ENCODE measurements around the gene PEA15.

The PEA15 gene

DNA sequence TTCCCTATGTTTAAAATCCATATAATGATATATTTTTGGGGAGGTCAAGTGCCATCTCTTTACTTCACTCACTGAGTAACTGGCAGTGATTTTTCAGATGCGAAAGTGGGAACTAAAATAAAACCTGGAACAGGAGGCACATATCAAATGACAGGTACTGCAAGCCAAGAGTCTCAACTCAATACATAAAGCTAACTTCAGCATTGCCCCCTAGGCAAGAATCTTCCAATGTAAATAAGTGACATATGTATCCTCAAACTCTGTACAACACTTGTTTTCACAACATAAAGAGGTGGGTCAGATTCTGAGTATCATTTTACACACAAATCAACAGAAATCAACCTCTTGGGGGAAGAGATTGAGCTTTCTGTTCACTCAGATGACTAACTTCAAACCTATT is 39.0 kb downstream of the PEA15 start:
- DNase-seq: peak; percentile 11

DNA sequence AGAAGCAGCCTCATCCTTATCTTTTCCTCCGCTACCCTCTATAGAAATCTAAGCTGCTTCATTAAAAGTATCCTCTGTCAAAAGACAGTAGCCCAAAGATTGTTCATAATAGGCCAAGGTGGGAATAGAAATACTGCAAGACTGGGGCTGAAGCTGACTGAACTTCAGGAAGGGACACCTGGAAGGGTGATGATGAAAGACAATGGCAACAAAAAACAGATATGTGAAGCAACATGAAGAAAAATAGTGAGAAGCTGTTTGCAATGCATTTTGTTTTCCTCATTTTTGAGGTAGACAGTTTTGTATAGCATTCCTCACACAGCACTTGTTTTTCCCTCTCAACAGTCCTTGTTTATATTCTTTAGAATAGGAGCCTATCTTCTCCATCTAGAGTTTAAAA is 40.2 kb downstream of the PEA15 start:
- no peak for DNase-seq

DNA sequence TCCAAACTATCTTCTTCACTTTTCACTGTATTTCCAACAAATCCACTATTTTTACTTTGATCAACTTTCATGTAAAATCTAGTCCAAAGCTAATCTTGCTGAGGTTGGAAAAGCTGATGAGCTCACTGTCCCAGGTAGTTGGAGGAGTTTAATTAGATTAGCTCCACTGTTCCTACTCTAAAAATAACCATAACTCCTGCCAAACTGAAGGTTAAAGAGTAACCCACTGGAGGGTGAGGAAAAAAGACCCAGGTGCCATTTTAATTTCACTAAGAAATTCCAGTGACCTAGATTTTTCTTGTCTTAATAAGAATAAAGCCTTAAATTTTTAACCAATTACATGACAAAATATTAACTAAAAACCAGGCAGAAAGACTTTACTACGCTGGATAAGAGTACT is 41.9 kb downstream of the PEA15 start:
- no peak for DNase-seq

- no peak for DNase-seq
Measured at GRCh38 chr1:160251011-160251410, 45.8 kb downstream of the PEA15 start.

DNA sequence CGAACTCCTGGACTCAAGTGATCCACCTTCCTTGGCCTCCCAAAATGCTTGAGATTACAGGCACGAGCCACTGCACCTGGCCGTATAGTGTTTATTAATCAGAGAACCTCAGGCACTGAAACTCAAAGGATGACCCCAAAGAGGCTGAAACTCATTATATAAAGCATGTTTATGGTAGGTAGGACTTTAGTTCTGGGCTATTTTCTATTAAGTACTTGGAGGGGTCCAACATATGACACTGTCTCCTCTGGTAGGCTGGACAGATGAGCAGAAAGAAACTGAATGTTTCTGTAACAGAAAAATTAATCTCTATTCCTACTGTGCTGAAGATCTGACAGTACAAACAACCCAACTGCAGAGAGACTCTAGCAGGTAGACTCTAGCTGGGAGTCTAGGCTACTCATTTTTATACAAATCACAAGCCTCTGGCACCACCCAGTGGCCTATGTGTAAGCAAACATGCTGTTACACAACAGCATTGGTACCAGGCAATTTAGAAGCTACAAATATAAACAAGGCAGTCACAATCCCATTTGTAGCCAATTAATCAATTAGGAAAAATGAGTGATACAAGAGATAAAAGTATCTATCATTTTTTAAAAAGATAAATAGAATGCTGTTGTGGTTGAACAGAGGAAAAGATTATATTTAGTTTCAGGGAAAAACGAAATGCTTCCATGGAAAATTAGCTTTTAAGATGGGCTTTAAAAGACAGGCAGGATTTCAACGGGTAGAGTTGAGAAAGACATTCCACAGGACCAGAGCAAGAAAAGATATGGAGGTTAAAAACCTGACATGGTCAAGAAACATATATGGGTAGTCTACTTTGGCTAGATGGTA is 46.7 kb downstream of the PEA15 start:
- DNase-seq: peak; percentile 62

DNA sequence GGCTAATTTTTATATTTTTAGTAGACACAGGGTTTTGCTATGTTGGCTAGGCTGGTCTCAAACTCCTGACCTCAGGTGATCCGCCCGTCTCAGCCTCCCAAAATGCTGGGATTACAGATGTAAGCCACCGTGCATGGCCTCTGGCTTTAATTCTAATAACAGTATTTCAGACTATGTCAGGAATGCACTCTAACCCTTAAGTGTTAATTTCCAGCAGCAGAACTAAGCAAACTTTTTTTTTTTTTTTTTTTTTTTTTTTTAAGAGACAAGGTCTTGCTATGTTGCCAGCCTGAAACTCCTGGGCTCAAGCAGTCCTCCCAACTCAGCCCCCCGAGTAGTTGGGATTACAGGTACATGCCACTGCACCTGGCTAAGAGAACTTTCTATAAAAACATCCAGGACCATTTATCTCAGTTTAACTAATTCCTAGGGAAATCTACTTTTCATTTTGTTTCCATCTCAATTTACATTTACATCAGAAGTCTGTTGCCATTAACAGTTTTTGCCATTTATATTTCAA is 50.7 kb downstream of the PEA15 start:
- no peak for DNase-seq

- DNase-seq: no peak
Measured at GRCh38 chr1:160256396-160257046, 51.3 kb downstream of the PEA15 start.

- DNase-seq: no peak
Measured at GRCh38 chr1:160257411-160258015, 52.3 kb downstream of the PEA15 start.

- DNase-seq: no peak
Measured at GRCh38 chr1:160258177-160258798, 53.1 kb downstream of the PEA15 start.

DNA sequence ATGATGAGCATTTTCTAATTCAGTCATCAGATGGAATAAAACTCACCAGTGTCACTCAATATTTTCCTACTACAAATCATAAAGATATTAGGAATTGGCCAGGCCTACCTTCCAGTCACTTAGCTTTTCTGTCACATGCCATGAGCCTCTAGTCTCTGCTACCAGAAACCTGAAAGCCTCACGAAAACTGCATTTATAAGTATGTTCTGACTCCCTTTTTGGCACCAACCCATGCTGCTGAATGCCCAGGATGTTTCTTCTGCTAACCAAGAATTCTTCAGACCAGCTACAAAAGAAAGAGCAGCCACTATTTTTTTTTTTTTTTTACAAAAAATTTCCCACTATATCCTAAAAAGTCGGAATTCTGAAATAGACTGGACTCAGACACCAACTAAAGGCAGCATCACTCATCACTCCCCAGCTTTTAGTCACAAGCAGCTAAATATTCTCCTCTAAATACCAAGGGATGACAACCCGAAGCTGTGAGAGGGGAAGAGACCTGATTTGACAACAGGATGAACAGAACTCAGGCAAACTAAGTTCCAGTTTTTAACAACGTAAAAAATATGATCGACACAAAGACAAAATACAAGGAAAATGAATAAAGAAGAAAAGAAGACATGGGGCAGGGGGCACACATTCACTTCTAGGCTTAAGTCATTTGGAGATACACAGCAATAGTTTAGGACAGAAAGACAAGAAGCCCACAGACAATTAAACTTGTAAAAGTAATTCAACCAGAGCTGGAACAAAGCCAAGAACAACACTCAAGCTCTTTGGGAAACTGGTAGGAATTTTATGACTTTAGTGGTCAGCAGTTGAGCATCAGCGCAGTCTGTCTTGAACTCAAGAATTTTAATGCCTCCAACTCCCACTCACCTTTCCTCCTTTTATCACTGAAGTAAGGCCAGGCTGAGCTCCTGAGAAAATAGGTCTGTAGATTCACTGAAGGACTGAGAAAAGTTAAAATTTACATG is 55.5 kb downstream of the PEA15 start:
- DNase-seq: peak; percentile 15

- peak; percentile 78 for DNase-seq
Measured at GRCh38 chr1:160261556-160261892, 56.3 kb downstream of the PEA15 start.

GRCh38 chr1:160261893-160262794 is 57.0 kb downstream of the PEA15 start, which contains the start of gene DCAF8:
Gene DCAF8 (minus strand): TSS chr1:160262549. CDS start chr1:160244008, 18,541 bp downstream.
- DNase-seq: peak; percentile 99

DNA sequence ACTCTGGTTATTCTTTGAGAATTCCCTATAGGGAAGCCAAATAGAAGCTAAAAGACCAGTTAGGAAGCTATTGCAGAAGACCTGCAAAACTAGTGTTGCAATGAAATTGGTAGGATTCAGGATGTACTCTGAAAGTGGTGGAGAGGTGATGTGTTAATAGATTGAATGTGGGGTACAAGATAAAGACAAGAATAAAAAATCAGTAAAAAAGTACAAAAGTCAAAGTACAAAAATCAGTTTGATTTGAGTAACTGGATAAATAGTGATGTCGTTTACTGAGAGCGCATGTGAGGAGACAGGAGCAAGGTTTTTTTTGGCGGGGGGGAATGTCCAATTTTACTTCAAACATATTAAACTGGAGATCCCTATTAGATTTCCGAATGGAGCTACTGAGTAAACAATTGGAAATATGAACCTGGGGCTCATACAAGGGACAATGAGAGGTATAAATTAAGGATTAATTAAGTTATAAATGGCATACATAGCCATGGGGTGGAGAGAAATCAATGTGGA is 59.7 kb downstream of the PEA15 start:
- no peak for DNase-seq
